Measurements from ENCODE around the gene TTLL12.

DNA sequence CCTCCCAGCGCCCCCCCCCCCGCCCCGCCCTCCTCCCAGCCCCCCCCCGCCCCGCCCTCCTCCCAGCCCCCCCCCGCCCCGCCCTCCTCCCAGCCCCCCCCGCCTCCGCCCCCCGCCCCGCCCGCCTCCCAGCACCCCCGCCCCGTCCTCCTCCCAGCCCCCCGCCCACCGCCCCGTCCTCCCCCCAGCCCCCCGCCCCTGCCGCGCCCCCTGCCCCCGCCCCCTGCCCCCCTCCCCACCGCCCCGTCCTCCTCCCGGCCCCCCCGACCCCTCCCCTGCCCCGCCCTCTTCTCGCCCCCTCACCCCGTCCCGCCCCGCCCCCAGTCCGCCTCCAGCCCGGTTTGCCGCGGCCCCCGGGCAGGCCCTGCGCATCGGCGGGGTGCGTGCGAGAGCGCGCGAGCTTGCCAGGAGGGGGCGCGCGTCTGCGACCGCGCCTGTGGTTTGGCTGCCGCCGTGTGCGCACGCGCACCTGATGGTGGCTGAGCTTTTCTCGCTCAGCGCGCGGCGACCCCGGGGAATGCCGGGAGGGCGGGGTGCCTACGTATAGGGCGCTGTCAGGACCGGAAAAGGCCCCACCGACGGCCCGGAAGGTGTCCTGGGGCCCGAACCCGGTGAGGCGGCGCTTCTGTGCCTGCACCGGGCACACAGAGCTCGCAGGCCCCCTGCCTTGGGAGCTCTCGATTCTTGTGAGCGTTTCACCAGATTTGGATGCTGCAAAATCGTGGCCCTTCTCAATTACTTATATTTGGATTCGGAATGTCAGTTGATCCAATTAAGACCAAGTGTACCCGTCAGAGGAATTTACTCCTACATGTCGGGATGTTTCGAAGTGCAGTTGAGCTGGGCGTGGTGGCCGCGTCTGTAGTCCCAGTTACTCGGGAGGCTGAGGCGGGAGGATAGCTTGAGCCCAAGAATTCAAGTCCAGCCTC is 501 bp upstream of the TTLL12 start:
- TF ChIP-seq YY1 (IDR thresholded peaks at IDR 0.05; ENCODE audit: low read depth, low read length), result no peak
- TF ChIP-seq RAD21 (IDR thresholded peaks at IDR 0.05 in 1 of 2, conservative IDR thresholded peaks at IDR 0.05 in 1 of 2; ENCODE audit: low read depth in 2 of 2, low read length in 2 of 2), result peak; percentile 22 to 35; a peak in 3 of 4 replicates
- TF ChIP-seq, protein P1, sequence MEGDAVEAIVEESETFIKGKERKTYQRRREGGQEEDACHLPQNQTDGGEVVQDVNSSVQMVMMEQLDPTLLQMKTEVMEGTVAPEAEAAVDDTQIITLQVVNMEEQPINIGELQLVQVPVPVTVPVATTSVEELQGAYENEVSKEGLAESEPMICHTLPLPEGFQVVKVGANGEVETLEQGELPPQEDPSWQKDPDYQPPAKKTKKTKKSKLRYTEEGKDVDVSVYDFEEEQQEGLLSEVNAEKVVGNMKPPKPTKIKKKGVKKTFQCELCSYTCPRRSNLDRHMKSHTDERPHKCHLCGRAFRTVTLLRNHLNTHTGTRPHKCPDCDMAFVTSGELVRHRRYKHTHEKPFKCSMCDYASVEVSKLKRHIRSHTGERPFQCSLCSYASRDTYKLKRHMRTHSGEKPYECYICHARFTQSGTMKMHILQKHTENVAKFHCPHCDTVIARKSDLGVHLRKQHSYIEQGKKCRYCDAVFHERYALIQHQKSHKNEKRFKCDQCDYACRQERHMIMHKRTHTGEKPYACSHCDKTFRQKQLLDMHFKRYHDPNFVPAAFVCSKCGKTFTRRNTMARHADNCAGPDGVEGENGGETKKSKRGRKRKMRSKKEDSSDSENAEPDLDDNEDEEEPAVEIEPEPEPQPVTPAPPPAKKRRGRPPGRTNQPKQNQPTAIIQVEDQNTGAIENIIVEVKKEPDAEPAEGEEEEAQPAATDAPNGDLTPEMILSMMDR (IDR thresholded peaks at IDR 0.05; ENCODE audit: control extremely low read depth in 1 of 3, insufficient read depth in 1 of 3, low read depth in 1 of 3, low read length in 3 of 3), result peak; percentile 59 to 64 (median 60)
- TF ChIP-seq, protein P2, sequence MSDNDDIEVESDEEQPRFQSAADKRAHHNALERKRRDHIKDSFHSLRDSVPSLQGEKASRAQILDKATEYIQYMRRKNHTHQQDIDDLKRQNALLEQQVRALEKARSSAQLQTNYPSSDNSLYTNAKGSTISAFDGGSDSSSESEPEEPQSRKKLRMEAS (IDR thresholded peaks at IDR 0.05), result peak; percentile 45; the same call in 1 of the 2 replicates
- TF ChIP-seq NANOG (IDR thresholded peaks at IDR 0.05; ENCODE audit: insufficient read depth, low read depth, low read length, poor library complexity, severe bottlenecking), result no peak
- no peak for TF ChIP-seq EZH2 (IDR thresholded peaks at IDR 0.05; ENCODE audit: low read depth, low read length, severe bottlenecking)
- TF ChIP-seq, protein P3, sequence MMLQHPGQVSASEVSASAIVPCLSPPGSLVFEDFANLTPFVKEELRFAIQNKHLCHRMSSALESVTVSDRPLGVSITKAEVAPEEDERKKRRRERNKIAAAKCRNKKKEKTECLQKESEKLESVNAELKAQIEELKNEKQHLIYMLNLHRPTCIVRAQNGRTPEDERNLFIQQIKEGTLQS (IDR thresholded peaks at IDR 0.05; ENCODE audit: insufficient read depth, low read depth, low read length), result no peak
- no peak for TF ChIP-seq HDAC6 (IDR thresholded peaks at IDR 0.05; ENCODE audit: low read depth, low read length)
- TF ChIP-seq POLR2A (IDR thresholded peaks at IDR 0.05; ENCODE audit: control extremely low read depth in 1 of 2, low read depth in 2 of 2, low read length in 2 of 2), result peak; percentile 26 to 68
- TF ChIP-seq SP1 (IDR thresholded peaks at IDR 0.05; ENCODE audit: low read depth, low read length), result no peak
- TF ChIP-seq EP300 (IDR thresholded peaks at IDR 0.05; ENCODE audit: borderline replicate concordance in 1 of 2, low read depth in 2 of 2, low read length in 2 of 2), result peak in 1 of 2 experiments; percentile 5; a peak in 1 of 3 replicates
- no peak for TF ChIP-seq BACH1 (IDR thresholded peaks at IDR 0.05; ENCODE audit: low read length)
- no peak for TF ChIP-seq RXRA (IDR thresholded peaks at IDR 0.05; ENCODE audit: insufficient read depth, low read depth, low read length)
- no peak for TF ChIP-seq ZNF274 (IDR thresholded peaks at IDR 0.05; ENCODE audit: borderline replicate concordance, extremely low read depth, low read length)
